ENCODE data around the gene CAMK2D. TPM values are rescaled to one million over a fixed set of nuclear protein-coding genes. Genes with fewer than 3 reads are reported as not detected.
A peak's percentile ranks its signal among the peaks of the same experiment; 100 is the strongest.
"Not testable (repeated sequence)": the region's sequence is repeated elsewhere in the genome, so short reads cannot be mapped to it uniquely, and the experiment has no call there.

The CAMK2D gene
- total RNA-seq, 2 experiments from 2014 or later, result 42.8 to 46.7 TPM

DNA sequence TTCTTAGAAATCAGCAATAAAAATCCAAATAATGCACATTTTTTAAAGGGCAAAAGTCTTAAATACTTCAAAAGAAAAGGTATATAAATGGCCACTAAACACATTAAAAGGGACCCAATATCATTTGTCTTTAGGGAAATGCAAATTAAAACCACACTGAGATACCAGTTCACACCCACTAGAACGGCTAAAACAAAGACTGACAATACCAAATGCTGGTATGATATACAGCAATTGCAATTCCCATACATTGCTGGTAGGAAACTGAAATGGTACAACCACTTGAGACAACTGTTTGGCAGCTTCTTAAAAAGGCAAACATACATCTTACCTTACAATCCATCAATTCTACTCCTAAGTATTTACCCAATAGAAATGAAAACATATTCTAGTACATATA, 33.7 kb downstream of the CAMK2D start:
- no peak overlapping the region for H3K4me3 Mint-ChIP-seq
- peaks cover 59% of the 10 kb centered on the region for H3K4me1 Mint-ChIP-seq
- peaks cover 29% of the 10 kb centered on the region for H3K36me3 Mint-ChIP-seq
- DNase-seq, result no peak
- no peak overlapping the region for H3K27ac Mint-ChIP-seq
- H3K9me3 Mint-ChIP-seq, result no peaks in the 10 kb centered on the region
- H3K27me3 Mint-ChIP-seq, result no peaks in the 10 kb centered on the region

DNA sequence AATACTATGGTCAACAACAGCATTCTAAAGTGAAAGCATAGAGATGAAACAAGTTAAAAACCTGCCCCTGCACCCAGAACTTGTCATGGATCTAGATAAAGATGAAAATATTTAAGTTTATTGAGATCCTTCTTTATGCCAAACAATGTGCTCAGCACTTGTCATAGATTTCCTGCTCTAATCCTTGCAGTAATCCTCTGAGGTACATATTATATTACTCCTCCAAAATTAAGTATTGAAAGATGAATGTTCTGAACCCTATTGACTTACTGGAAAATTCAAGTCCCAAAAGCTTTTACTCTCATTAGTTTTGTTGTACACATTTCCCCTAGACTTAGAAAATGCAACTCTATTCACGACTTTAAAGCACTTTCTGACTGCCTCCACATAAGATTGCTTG, 35.6 kb downstream of the CAMK2D start:
- Mint-ChIP-seq H3K4me3 (no peak overlapping the region), H3K27ac (no peak overlapping the region)

DNA sequence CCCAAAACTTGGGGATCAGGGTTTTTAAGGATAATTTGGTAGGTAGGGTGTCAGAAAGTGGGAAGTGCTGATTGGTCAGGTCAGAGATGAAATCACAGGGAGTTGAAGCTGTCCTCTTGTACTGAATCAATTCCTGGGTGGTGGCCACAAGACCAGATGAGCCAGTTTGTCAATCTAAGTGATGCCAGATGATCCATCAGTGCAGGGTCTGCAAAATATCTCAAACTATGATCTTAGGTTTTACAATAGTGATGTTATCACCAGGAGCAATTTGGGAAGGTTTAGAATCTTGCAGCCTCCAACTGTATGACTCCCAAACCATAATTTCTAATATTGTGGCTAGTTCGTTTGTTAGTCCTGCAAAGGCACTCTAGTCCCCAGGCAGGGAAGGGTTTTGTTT, 43.3 kb downstream of the CAMK2D start:
- H3K4me3 Mint-ChIP-seq, result no peak overlapping the region
- DNase-seq, result no peak
- peaks cover 25% of the 10 kb centered on the region for H3K4me1 Mint-ChIP-seq
- H3K27me3 Mint-ChIP-seq, result no peaks in the 10 kb centered on the region
- peaks cover 2% of the 10 kb centered on the region for H3K9me3 Mint-ChIP-seq
- peaks cover 48% of the 10 kb centered on the region for H3K36me3 Mint-ChIP-seq
- H3K27ac Mint-ChIP-seq, result no peak overlapping the region

More for the DNA sequence above, 35.6 kb downstream of the CAMK2D start:
- Mint-ChIP-seq H3K9me3 (no peaks in the 10 kb centered on the region), H3K36me3 (peaks cover 31% of the 10 kb centered on the region), H3K4me1 (peaks cover 59% of the 10 kb centered on the region), H3K27me3 (no peaks in the 10 kb centered on the region)
- DNase-seq, result no peak

DNA sequence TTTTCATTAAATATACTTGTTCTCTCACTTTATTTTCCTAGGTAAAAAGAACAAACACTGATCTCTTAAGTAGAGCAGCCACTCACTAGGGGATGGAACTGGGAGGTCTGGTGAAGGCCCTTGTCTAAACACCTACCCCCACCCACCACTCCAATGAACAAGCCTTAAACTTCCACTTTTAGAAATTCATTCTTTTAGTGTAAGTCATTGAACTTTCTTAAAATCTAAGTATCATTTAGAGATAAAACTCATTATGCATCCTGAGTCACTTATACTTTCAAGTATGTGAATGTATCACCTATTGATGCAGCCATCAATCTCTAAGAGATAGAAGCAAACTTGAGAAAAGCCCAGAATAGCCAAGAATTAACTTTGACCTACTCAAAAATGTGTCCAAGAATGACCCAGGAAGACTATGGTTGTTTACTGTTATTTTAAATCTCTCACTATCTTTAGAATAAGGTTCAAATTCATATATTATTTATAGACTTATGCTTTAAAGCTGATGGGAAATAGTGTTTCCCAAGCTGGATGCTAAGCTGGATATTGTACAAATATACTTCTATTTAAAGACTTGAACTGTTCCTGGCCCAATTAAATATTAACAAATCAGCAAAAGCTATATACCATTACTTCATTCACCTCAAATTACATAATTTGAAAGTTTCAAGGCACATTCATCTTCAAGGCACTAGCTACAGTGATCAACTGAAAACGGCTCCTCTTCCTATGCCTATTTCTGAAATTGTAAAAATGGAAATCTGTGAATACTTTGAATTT, 49.5 kb downstream of the CAMK2D start:
- no peak for DNase-seq
- Mint-ChIP-seq H3K4me3 (no peak overlapping the region), H3K9me3 (peaks cover 2% of the 10 kb centered on the region), H3K36me3 (peaks cover 32% of the 10 kb centered on the region), H3K27me3 (no peaks in the 10 kb centered on the region), H3K27ac (no peak overlapping the region), H3K4me1 (peaks cover 33% of the 10 kb centered on the region)

DNA sequence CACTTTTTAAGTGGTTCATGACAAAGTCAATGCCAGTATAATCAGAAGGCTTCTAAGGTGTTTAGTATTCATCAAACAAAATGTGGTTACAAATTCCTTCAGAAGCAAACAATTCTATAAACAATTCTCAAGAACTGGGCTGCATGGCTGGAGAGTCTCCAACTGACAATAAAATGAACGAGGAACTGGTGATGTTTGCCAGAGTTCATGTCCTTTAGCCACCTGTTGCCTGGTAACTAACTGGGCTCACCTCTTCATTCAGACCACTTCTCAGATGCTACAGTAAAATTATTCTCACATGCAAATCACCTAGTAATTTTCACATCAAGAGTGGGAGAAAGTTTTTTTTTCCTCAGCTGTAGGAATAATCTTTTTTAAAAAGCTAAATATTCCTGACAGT, 53.3 kb downstream of the CAMK2D start:
- H3K27ac Mint-ChIP-seq, result no peak overlapping the region
- H3K36me3 Mint-ChIP-seq, result peaks cover 26% of the 10 kb centered on the region
- no peaks in the 10 kb centered on the region for H3K9me3 Mint-ChIP-seq
- peaks cover 43% of the 10 kb centered on the region for H3K4me1 Mint-ChIP-seq
- H3K27me3 Mint-ChIP-seq, result no peaks in the 10 kb centered on the region
- H3K4me3 Mint-ChIP-seq, result no peak overlapping the region
- no peak for DNase-seq

DNA sequence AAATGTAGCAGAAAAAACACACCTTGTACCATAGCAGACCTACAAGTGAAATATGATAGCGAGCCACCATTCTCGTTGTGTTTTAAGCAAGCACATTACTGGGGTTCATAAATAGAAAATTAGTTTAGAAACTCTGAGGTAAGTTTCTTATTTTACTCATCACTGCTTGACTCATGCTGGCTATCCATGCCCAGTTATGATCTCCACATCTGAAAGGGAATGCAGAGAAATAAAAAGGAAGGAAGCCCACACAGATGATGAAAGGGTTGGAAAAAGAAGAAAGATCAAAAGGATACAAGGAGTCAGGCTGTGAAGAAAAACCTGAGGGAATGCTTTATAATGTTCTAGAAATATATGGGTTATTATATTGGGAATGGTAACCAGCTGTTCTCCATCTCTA, 54.5 kb downstream of the CAMK2D start:
- Mint-ChIP-seq H3K9me3 (no peaks in the 10 kb centered on the region), H3K36me3 (peaks cover 29% of the 10 kb centered on the region), H3K27ac (no peak overlapping the region), H3K4me3 (no peak overlapping the region), H3K27me3 (no peaks in the 10 kb centered on the region), H3K4me1 (peaks cover 42% of the 10 kb centered on the region)
- no peak for DNase-seq

DNA sequence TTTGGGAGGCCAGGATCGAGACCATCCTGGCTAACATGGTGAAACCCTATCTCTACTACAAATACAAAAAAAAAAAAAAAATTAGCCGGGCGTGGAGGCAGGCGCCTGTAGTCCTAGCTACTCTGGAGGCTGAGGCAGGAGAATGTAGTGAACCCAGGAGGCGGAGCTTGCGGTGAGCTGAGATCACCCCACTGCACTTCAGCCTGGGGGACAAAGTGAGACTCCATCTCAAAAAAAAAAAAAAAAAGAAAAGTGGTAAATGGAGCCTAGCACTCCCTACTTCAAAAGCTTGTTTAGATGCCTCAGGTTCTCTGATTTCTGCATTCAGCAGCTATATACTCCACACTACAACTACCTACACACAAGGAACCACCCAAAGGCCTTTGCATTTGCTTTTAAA, 56.4 kb downstream of the CAMK2D start:
- not testable (repeated sequence) for H3K27me3 Mint-ChIP-seq, H3K4me3 Mint-ChIP-seq, DNase-seq, H3K9me3 Mint-ChIP-seq, H3K27ac Mint-ChIP-seq
- Mint-ChIP-seq H3K4me1 (peaks cover 44% of the 10 kb centered on the region), H3K36me3 (peaks cover 42% of the 10 kb centered on the region)

DNA sequence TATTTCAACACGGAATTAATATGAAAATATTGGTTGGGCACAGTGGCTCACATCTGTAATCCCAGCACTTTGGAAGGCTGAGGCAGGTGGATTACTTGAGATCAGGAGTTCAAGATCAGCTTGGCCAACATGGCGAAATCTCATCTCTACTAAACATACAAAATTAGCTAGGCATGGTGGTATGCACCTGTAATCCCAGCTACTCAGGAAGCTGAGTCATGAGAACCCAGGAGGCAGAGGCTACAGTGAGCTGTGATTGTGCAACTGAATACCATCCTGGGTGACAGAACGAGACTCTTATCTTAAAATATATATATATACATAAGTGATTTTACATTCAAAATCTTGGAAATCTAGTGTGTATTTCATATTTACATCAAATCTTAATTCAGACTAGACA, 58.9 kb downstream of the CAMK2D start:
- not testable (repeated sequence) for H3K9me3 Mint-ChIP-seq, H3K27me3 Mint-ChIP-seq, DNase-seq, H3K27ac Mint-ChIP-seq, H3K4me3 Mint-ChIP-seq
- Mint-ChIP-seq H3K4me1 (peaks cover 45% of the 10 kb centered on the region), H3K36me3 (peaks cover 44% of the 10 kb centered on the region)

DNA sequence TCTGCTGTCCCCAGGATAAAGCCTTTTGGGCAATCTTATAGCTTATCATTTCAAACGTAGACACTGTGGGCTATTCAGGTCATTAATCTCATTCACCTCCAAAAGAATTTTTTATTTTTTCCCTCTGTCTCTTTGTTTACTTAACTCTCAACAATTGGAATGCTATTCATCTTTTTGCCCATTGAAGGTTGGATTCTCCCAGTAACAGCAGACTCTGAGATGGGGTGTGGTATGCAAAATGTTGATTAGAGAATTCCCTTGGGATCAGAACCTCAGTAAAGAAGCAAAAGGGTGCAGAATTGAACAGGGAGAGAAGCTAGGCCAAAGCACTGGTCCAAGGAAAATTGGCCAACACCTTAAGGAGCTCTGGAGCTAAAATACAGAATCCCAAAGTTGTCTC, 60.4 kb downstream of the CAMK2D start:
- H3K9me3 Mint-ChIP-seq, result peaks cover 1% of the 10 kb centered on the region
- peaks cover 42% of the 10 kb centered on the region for H3K36me3 Mint-ChIP-seq
- no peak for DNase-seq
- H3K27ac Mint-ChIP-seq, result no peak overlapping the region
- no peak overlapping the region for H3K4me3 Mint-ChIP-seq
- peaks cover 37% of the 10 kb centered on the region for H3K4me1 Mint-ChIP-seq
- no peaks in the 10 kb centered on the region for H3K27me3 Mint-ChIP-seq

DNA sequence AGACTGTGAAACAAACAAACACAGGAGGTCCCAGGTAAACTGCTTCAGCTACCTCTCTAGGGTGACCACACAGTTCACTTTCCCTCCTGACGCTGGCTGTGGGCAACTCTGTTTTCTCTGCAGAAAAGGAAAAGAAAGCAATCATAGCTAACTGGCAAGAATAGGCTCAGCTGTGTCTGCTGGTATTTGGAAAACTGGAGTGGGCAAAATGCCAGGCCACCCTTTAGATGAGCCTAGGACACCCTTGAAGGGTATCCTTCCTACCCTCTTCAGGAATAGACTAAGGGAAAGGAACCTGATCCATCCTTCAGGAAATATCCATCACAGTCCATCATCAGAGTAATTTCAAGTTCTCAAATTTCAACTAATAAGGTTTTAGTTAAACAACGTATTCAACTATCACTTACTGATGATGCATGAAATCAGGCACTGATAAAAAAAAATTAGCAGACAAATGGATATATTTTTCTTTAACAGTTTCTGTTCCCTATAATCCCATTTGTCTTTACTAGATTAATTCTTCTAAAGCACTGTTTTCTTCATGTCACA, 60.9 kb downstream of the CAMK2D start:
- Mint-ChIP-seq H3K36me3 (peaks cover 41% of the 10 kb centered on the region), H3K4me1 (peaks cover 33% of the 10 kb centered on the region), H3K27ac (no peak overlapping the region), H3K9me3 (peaks cover 1% of the 10 kb centered on the region), H3K4me3 (no peak overlapping the region), H3K27me3 (no peaks in the 10 kb centered on the region)
- no peak for DNase-seq

DNA sequence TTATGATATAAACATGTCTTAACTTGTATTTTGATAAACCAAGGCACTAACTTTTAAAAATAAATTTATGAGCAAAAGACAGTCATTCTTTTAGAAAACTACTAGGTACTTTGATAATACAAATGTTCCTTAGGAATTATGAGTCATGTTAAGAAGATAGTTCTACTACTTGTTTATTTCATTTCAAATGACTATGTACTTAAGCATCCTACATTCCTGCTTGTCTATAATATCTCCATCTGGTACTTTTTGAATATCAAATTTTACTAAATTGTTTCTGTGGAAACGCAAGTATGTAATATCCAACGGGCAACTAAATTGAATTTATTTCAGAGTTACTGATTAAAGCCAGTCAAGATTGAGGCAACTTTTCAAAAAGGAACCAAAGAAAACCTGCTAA, 61.8 kb downstream of the CAMK2D start:
- Mint-ChIP-seq H3K4me3 (no peak overlapping the region), H3K27me3 (no peaks in the 10 kb centered on the region), H3K27ac (no peak overlapping the region), H3K4me1 (peaks cover 30% of the 10 kb centered on the region), H3K9me3 (peaks cover 1% of the 10 kb centered on the region), H3K36me3 (peaks cover 37% of the 10 kb centered on the region)
- DNase-seq, result no peak

DNA sequence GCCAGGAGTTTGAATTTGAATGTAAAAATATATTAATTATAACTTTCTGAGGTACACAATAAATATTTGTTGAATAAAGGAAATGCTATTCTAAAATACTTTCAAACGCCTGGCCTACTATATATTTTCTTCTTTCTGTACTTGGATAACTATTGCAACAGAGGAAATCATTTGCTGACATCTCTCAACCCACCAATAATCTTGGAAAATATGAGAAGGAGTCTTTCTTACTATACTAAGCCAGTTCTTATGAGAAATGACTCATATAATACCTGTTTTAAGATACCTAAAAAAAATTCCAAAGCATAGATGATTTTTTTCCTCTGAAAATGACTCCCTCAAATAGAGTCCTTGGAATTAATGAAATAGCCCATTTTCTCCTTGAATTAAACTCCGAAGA, 64.1 kb downstream of the CAMK2D start:
- DNase-seq, result no peak
- H3K27ac Mint-ChIP-seq, result no peak overlapping the region
- H3K4me3 Mint-ChIP-seq, result no peak overlapping the region
- peaks cover 1% of the 10 kb centered on the region for H3K9me3 Mint-ChIP-seq
- H3K4me1 Mint-ChIP-seq, result peaks cover 30% of the 10 kb centered on the region
- peaks cover 28% of the 10 kb centered on the region for H3K36me3 Mint-ChIP-seq
- no peaks in the 10 kb centered on the region for H3K27me3 Mint-ChIP-seq

DNA sequence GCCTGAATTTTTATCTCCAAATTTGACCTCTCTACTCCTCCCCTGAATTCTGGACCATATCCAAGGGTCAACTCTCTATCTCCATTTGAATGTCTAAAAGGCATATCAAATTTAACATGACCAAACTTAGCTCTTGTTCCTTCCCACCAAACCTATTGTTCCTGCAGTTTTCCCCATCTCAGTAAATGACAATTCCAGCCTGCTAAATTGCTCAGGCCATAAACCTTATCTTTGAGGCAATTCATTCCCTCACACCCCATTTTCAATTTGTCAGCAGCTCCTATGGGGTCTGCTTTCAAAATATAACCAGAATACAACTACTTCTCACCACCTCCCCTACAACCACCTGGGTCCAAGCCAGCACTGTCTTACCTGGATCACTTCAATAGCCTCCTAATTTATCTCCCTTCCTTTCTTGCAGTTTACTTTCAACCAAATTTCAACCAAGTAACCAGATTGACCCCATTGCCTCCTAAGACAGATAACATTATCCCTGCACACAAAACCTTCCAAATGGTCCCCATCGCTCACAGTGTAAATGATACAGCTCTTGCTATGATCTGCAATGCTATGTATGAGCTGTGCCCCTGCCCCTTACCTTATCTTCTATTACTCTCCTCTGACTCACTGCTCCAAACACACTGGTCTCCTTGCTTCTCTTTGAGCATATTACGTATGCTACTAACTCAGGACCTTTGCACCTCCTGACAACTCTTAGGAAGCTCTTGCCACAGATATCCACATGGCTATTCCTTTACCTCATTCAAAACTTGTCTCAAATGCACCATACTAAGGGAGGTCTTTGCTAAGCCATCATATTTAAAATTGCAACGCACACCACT, 66.0 kb downstream of the CAMK2D start:
- H3K4me1 Mint-ChIP-seq, result peaks cover 26% of the 10 kb centered on the region

DNA sequence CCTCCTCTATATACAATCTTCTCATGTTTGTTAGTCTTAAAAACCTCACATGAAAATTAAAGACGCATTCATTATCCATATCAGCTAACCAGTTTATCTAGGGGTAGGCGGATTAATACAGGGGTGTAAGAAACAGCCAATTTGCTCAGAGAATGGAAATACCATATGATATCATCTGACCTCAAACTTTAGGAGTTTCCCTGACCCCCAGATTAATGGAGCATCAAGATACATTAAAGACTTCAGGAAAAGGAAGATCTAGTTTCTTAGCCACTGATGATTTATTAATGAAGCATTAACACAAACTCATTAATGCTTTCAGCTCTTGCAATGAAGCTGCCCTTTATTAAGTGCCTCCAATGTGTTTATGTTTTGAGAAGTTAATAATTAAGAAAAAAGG, 67.5 kb downstream of the CAMK2D start:
- H3K27ac Mint-ChIP-seq, result peak overlapping the region; percentile 67
- peaks cover 20% of the 10 kb centered on the region for H3K4me1 Mint-ChIP-seq
- H3K36me3 Mint-ChIP-seq, result peaks cover 29% of the 10 kb centered on the region
- no peaks in the 10 kb centered on the region for H3K9me3 Mint-ChIP-seq
- H3K4me3 Mint-ChIP-seq, result no peak overlapping the region
- DNase-seq, result no peak
- H3K27me3 Mint-ChIP-seq, result no peaks in the 10 kb centered on the region

More for the DNA sequence above, 66.0 kb downstream of the CAMK2D start:
- no peak for DNase-seq
- Mint-ChIP-seq H3K9me3 (peaks cover 1% of the 10 kb centered on the region), H3K4me3 (no peak overlapping the region), H3K27me3 (no peaks in the 10 kb centered on the region), H3K36me3 (peaks cover 28% of the 10 kb centered on the region), H3K27ac (no peak overlapping the region)

DNA sequence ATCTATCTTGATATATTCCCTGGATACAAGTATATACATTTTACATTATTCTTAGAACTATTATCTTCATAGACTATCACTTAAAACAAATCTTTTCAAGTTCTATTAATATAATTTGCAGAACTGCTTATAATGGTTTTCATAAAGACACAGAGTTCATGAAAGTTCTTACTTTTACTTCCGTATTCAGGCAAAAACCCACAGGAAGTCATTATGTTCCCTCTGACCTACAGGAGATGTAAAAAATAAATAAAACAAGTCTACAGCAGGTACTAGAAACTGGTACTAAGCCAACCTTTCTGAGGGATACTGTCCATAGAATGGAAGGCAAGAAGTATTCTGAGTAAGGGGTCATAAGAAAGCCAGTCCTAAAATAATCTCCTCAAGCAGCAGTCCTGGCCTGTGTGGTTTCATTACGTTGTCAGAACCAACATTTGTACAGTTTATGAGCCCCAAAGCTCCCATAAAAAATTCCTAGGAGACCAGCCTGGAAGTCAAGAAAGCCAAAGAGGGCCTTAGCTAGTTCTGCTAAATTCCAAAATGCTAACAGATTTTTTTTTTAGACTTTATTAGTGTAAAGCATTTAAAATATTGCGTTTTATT, 68.6 kb downstream of the CAMK2D start:
- Mint-ChIP-seq H3K36me3 (peaks cover 36% of the 10 kb centered on the region), H3K4me1 (peaks cover 24% of the 10 kb centered on the region), H3K4me3 (no peak overlapping the region), H3K27me3 (no peaks in the 10 kb centered on the region), H3K9me3 (no peaks in the 10 kb centered on the region), H3K27ac (peak overlapping the region; percentile 49)
- no peak for DNase-seq
